OCI-LY1 (cell line): ENCODE results near the gene SIRT2.

ENCODE experiments used
- H2AFZ ChIP-seq: fragments of 200-600 bp; sonication (generic), shearing (Covaris generic); 2 replicates; pipeline ENCODE4 v1.6.0; 2014; ENCODE audit warnings: antibody characterized with exemption, mild to moderate bottlenecking, low read length
- H3F3A ChIP-seq: fragments of 200-600 bp; sonication (generic), shearing (Covaris generic); 2 replicates; pipeline ENCODE4 v1.6.0; 2014; ENCODE audit warnings: mild to moderate bottlenecking, antibody characterized with exemption, low read length, moderate library complexity; ENCODE audit not compliant: insufficient read depth
- H3K27ac ChIP-seq: fragments of 200-600 bp; sonication (generic); 2 replicates; pipeline ENCODE4 v1.5.1; 2014; ENCODE audit warnings: low read length, mixed run types, mild to moderate bottlenecking, low read depth; ENCODE audit not compliant: poor library complexity, severe bottlenecking
- H3K27me3 ChIP-seq: fragments of 200-600 bp; sonication (generic); 2 replicates; pipeline ENCODE4 v1.6.0; 2014; ENCODE audit warnings: antibody characterized with exemption, mild to moderate bottlenecking, low read length, moderate library complexity; ENCODE audit not compliant: insufficient read depth
- H3K36me3 ChIP-seq: fragments of 200-600 bp; sonication (generic); 2 replicates; pipeline ENCODE4 v1.6.1; 2014; ENCODE audit warnings: mild to moderate bottlenecking, antibody characterized with exemption, low read length, moderate library complexity, mixed read lengths; ENCODE audit not compliant: insufficient read depth
- H3K4me1 ChIP-seq: fragments of 200-600 bp; sonication (generic); 2 replicates; pipeline ENCODE4 v1.5.1; 2014; ENCODE audit warnings: mild to moderate bottlenecking, low read length, moderate library complexity; ENCODE audit not compliant: insufficient read depth, severe bottlenecking
- H3K4me2 ChIP-seq: fragments of 200-600 bp; sonication (generic), shearing (Covaris generic); 2 replicates; pipeline ENCODE4 v1.6.1; 2014; ENCODE audit warnings: low read length
- H3K4me3 ChIP-seq: fragments of 200-600 bp; sonication (generic); 2 replicates; pipeline ENCODE4 v1.5.1; 2014; ENCODE audit warnings: low read length, low read depth, mild to moderate bottlenecking, mixed read lengths; ENCODE audit not compliant: poor library complexity, severe bottlenecking
- H3K79me2 ChIP-seq: fragments of 200-600 bp; shearing (Covaris generic); 2 replicates; pipeline ENCODE4 v1.6.1; 2016; ENCODE audit warnings: mixed run types, low read length, mixed read lengths; ENCODE audit not compliant: insufficient read depth
- H3K9ac ChIP-seq: fragments of 200-600 bp; sonication (generic), shearing (Covaris generic); 2 replicates; pipeline ENCODE4 v1.6.1; 2014; ENCODE audit warnings: mild to moderate bottlenecking, low read length, mixed read lengths
- H3K9me2 ChIP-seq: fragments of 200-600 bp; sonication (generic), shearing (Covaris generic); 2 replicates; pipeline ENCODE4 v1.6.1; 2014; ENCODE audit warnings: low read depth, mild to moderate bottlenecking, low read length, mixed read lengths
- H3K9me3 ChIP-seq: fragments of 200-600 bp; shearing (Covaris generic); 2 replicates; pipeline ENCODE4 v1.6.1; 2014; ENCODE audit warnings: low read length, mixed read lengths
- H4K20me1 ChIP-seq: fragments of 200-600 bp; sonication (generic), shearing (Covaris generic); 2 replicates; pipeline ENCODE4 v1.6.0; 2016; ENCODE audit warnings: mild to moderate bottlenecking, low read length; ENCODE audit not compliant: insufficient read depth
- CTCF ChIP-seq: fragments of 200-600 bp; sonication (generic), shearing (Covaris generic); IDR thresholded peaks from 2 replicates; pipeline ENCODE4 v1.5.1; 2017; ENCODE audit warnings: mild to moderate bottlenecking, antibody characterized with exemption, low read length, moderate library complexity, mixed read lengths
- EZH2 ChIP-seq: fragments of 200-600 bp; sonication (generic), shearing (Covaris generic); IDR thresholded peaks from 2 replicates; pipeline ENCODE4 v1.8.0; 2017; ENCODE audit warnings: borderline replicate concordance, mixed run types, mild to moderate bottlenecking, antibody characterized with exemption, low read length, moderate library complexity, mixed read lengths

Gene SIRT2

GRCh38 chr19:38853214-38853613 is 46.2 kb downstream of the SIRT2 start:
- Histone ChIP-seq H3K9me2 (no peaks in the 10 kb centered on the region), H3K9me3 (no peaks in the 10 kb centered on the region), H3K4me2 (peak overlapping the region; percentile 92), H3F3A (peaks cover 10% of the 10 kb centered on the region; the same call in 1 of the 2 replicates), H3K79me2 (peaks cover 10% of the 10 kb centered on the region), H3K4me1 (peaks cover 41% of the 10 kb centered on the region), H2AFZ (no peak overlapping the region), H3K36me3 (peaks cover 9% of the 10 kb centered on the region), H3K4me3 (peak overlapping the region; percentile 69), H4K20me1 (no peaks in the 10 kb centered on the region), H3K9ac (peak overlapping the region; percentile 86), H3K27me3 (no peaks in the 10 kb centered on the region), H3K27ac (peak overlapping the region; percentile 83)
- TF ChIP-seq EZH2 (no peak), CTCF (no peak)

- H3K4me1 ChIP-seq, result peaks cover 41% of the 10 kb centered on the region
- H3K36me3 ChIP-seq, result peaks cover 17% of the 10 kb centered on the region
- no peaks in the 10 kb centered on the region for H3K9me2 ChIP-seq
- peak overlapping the region; percentile 69 for H3K4me3 ChIP-seq
- no peaks in the 10 kb centered on the region for H3K9me3 ChIP-seq
- H3K9ac ChIP-seq, result peak overlapping the region; percentile 86
- H3K79me2 ChIP-seq, result peaks cover 18% of the 10 kb centered on the region
- TF ChIP-seq EZH2 (no peak), CTCF (no peak)
- H3K4me2 ChIP-seq, result peak overlapping the region; percentile 92
- H3K27me3 ChIP-seq, result no peaks in the 10 kb centered on the region
- H2AFZ ChIP-seq, result no peak overlapping the region
- peaks cover 6% of the 10 kb centered on the region; the same call in 1 of the 2 replicates for H3F3A ChIP-seq
- H3K27ac ChIP-seq, result peak overlapping the region; percentile 83
- no peaks in the 10 kb centered on the region for H4K20me1 ChIP-seq
These were observed 47.0 kb downstream of the SIRT2 start for GRCh38 chr19:38852231-38853044.

- peak overlapping the region; percentile 86 for H3K9ac ChIP-seq
- peak overlapping the region; percentile 95 for H3K27ac ChIP-seq
- TF ChIP-seq CTCF, result no peak
- no peak for TF ChIP-seq EZH2
- H3F3A ChIP-seq, result peaks cover 2% of the 10 kb centered on the region; the same call in 1 of the 2 replicates
- no peaks in the 10 kb centered on the region for H3K9me3 ChIP-seq
- H4K20me1 ChIP-seq, result no peaks in the 10 kb centered on the region
- peak overlapping the region; percentile 69 for H3K4me3 ChIP-seq
- peaks cover 38% of the 10 kb centered on the region for H3K4me1 ChIP-seq
- no peaks in the 10 kb centered on the region for H3K27me3 ChIP-seq
- H2AFZ ChIP-seq, result no peak overlapping the region
- H3K36me3 ChIP-seq, result peaks cover 24% of the 10 kb centered on the region
- peaks cover 24% of the 10 kb centered on the region for H3K79me2 ChIP-seq
- H3K4me2 ChIP-seq, result peak overlapping the region; percentile 92
- H3K9me2 ChIP-seq, result no peaks in the 10 kb centered on the region
These were observed 47.7 kb downstream of the SIRT2 start for GRCh38 chr19:38851622-38852230.
